ENCODE data around the gene NDRG3. TPM values are rescaled to one million over a fixed set of nuclear protein-coding genes. Genes with fewer than 3 reads are reported as not detected.

The NDRG3 gene
- polyA plus RNA-seq, 1 donor from 2014 or later = 61.0 TPM

- H2AFZ ChIP-seq (ENCODE audit: low read depth, low read length) = no peak overlapping the region
- no peak overlapping the region for H3K4me3 ChIP-seq (ENCODE audit: low read length)
- H3K36me3 ChIP-seq (ENCODE audit: insufficient read depth, low read length) = no peaks in the 10 kb centered on the region
- no peaks in the 10 kb centered on the region for H3K9me3 ChIP-seq (ENCODE audit: low read length)
- H3K9me2 ChIP-seq (ENCODE audit: insufficient read depth, low read length) = no peaks in the 10 kb centered on the region
- H4K20me1 ChIP-seq (ENCODE audit: insufficient read depth) = no peaks in the 10 kb centered on the region
- TF ChIP-seq EP300 (conservative IDR thresholded peaks at IDR 0.05; ENCODE audit: poor library complexity, severe bottlenecking) (no peak), EZH2 (IDR thresholded peaks at IDR 0.05; ENCODE audit: borderline replicate concordance, insufficient read depth, low read length, poor library complexity, severe bottlenecking) (no peak), MXI1 (conservative IDR thresholded peaks at IDR 0.05; ENCODE audit: poor library complexity, severe bottlenecking) (no peak), SMC3 (conservative IDR thresholded peaks at IDR 0.05; ENCODE audit: poor library complexity) (no peak), TAF1 (IDR thresholded peaks at IDR 0.05; ENCODE audit: low read depth) (no peak), REST (IDR thresholded peaks at IDR 0.05; ENCODE audit: borderline replicate concordance) (no peak), CTCF (IDR thresholded peaks at IDR 0.05; ENCODE audit: poor library complexity, severe bottlenecking) (no peak)
- no peak overlapping the region for H3K9ac ChIP-seq (ENCODE audit: low read length)
- no peaks in the 10 kb centered on the region for H3F3A ChIP-seq (ENCODE audit: insufficient read depth, low read length, poor library complexity, severe bottlenecking)
- H3K79me2 ChIP-seq (replicated peaks; ENCODE audit: insufficient read depth, low read length) = no peaks in the 10 kb centered on the region
- no peaks in the 10 kb centered on the region for H3K27me3 ChIP-seq (ENCODE audit: insufficient read depth, low read depth, low read length)
- no peak overlapping the region for H3K4me2 ChIP-seq (ENCODE audit: low read length)
- H3K27ac ChIP-seq (ENCODE audit: low read length) = no peak overlapping the region
Measured at GRCh38 chr20:36784116-36784515, 38.2 kb upstream of the NDRG3 start.

- Histone ChIP-seq H3K27me3 (ENCODE audit: insufficient read depth, low read depth, low read length) (no peaks in the 10 kb centered on the region), H3K4me2 (ENCODE audit: low read length) (no peak overlapping the region), H3K9me3 (ENCODE audit: low read length) (no peaks in the 10 kb centered on the region), H3K36me3 (ENCODE audit: insufficient read depth, low read length) (no peaks in the 10 kb centered on the region), H4K20me1 (ENCODE audit: insufficient read depth) (no peaks in the 10 kb centered on the region), H3K27ac (ENCODE audit: low read length) (no peak overlapping the region), H3F3A (ENCODE audit: insufficient read depth, low read length, poor library complexity, severe bottlenecking) (no peaks in the 10 kb centered on the region), H3K9ac (ENCODE audit: low read length) (no peak overlapping the region), H3K79me2 (replicated peaks; ENCODE audit: insufficient read depth, low read length) (no peaks in the 10 kb centered on the region), H3K4me3 (ENCODE audit: low read length) (no peak overlapping the region), H3K9me2 (ENCODE audit: insufficient read depth, low read length) (no peaks in the 10 kb centered on the region), H2AFZ (ENCODE audit: low read depth, low read length) (no peak overlapping the region)
- no peak for TF ChIP-seq POLR2AphosphoS5 (IDR thresholded peaks at IDR 0.05)
- TF ChIP-seq EZH2 (IDR thresholded peaks at IDR 0.05; ENCODE audit: borderline replicate concordance, insufficient read depth, low read length, poor library complexity, severe bottlenecking) = no peak
- no peak for TF ChIP-seq RAD21 (conservative IDR thresholded peaks at IDR 0.05)
- TF ChIP-seq TAF1 (IDR thresholded peaks at IDR 0.05; ENCODE audit: low read depth) = no peak
- TF ChIP-seq SMC3 (conservative IDR thresholded peaks at IDR 0.05; ENCODE audit: poor library complexity) = no peak
- no peak for TF ChIP-seq REST (IDR thresholded peaks at IDR 0.05; ENCODE audit: borderline replicate concordance)
- no peak for TF ChIP-seq EP300 (conservative IDR thresholded peaks at IDR 0.05; ENCODE audit: poor library complexity, severe bottlenecking)
- TF ChIP-seq MXI1 (conservative IDR thresholded peaks at IDR 0.05; ENCODE audit: poor library complexity, severe bottlenecking) = no peak
- no peak for TF ChIP-seq CTCF (IDR thresholded peaks at IDR 0.05; ENCODE audit: poor library complexity, severe bottlenecking)
Measured at GRCh38 chr20:36779656-36780025, 33.8 kb upstream of the NDRG3 start.
